Hematopoietic multipotent progenitor cell treated with erythropoietin and hydrocortisone succinate and interleukin-3 and kit ligand, for 15 days (in vitro differentiated cells): ENCODE data around the gene THEM4.
"Not testable (repeated sequence)": the region's sequence is repeated elsewhere in the genome, so short reads cannot be mapped to it uniquely, and the experiment has no call there.

ENCODE experiments used
- DNase-seq: peaks from one replicate; pipeline ENCODE4 v3.0.0-alpha.2; 2015; ENCODE audit warnings: low spot score

Gene THEM4

GRCh38 chr1:151893176-151893924, 16.0 kb downstream of the THEM4 start:
- no peak for DNase-seq

- DNase-seq, result no peak
Measured at GRCh38 chr1:151892190-151892589, 17.1 kb downstream of the THEM4 start.

- DNase-seq, result no peak
Measured at GRCh38 chr1:151891512-151891911, 17.8 kb downstream of the THEM4 start.

DNA sequence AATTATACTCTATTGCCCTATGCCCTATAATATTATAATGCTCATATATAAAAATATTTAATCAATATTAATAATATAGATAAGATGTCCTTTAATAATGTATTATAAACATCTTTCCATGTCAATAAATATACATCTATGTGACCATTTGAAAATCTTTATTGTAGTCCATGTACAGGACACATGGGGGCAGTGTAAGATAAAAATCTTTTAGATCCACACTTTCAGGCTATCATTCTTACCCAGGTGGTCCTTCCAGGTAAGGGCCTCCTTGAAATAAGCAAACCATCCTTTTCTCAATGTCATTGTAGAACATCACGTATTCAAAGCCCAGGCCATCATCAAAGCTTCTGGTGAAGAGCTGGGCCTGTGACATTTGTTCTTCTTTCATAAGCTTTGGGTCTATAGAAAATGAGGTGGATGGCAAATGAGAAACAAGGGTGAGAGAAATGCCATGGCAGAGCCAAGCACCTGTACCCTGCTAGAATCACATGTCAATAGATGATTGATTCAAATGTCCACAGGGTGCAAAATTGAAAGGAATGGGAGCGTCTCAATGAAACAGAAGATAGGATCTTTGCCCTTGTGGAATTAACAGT, 20.2 kb downstream of the THEM4 start:
- DNase-seq, result peak; percentile 30

GRCh38 chr1:151887028-151887427, 22.3 kb downstream of the THEM4 start:
- no peak for DNase-seq

GRCh38 chr1:151885479-151885878, 23.8 kb downstream of the THEM4 start:
- DNase-seq, result no peak

DNA sequence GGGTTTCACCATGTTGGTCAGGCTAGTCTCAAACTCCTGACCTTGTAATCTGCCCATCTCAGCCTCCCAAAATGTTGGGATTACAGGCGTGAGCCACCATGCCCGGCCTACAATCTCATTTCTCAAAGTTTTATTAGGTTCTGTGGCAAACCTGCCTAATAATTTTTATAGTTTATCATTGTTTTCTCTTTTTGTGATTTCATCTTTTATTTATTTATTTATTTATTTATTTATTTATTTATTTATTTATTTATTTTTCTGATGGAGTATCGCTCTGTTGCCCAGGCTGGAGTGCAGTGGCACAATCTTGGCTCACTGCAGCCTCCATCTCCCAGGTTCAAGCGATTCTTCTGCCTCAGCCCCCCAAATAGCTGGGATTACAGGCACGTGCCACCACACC, 24.4 kb downstream of the THEM4 start:
- not testable (repeated sequence) for DNase-seq

DNA sequence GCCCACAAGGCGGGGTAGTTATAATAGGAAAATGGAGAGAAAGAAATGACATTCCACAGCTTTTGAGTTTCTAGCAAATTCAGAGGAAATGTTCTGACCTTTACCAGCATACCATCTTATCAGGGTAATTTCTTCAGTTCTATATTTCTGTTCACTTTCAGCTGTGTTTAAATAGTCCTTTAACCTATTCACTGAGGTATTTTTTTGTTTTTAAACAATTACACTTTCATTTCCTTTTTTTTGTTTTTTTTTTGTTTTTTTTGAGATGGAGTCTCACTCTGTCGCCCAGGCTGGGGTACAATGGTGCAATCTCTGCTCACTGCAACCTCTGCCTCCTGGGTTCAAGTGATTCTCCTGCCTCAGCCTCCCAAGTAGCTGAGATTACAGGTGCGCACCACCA, 24.9 kb downstream of the THEM4 start:
- not testable (repeated sequence) for DNase-seq

GRCh38 chr1:151883898-151884297, 25.4 kb downstream of the THEM4 start:
- not testable (repeated sequence) for DNase-seq

DNA sequence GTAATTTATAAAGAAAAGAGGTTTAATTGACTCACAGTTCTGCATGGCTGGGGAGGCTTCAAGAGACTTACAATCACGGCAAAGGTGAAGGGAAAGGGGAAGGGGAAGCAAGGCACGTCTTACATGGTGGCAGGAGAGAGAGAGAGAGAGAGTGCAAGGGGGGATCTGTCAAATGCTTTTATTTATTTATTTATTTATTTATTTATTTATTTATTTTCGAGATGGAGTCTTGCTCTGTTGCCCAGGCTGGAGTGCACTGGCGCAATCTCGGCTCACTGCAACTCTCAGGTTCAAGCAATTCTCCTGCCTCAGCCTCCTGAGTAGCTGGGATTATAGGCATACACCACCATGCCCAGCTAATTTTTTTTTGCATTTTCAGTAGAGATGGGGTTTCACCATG, 26.4 kb downstream of the THEM4 start:
- DNase-seq, result not testable (repeated sequence)

GRCh38 chr1:151882466-151882865, 26.8 kb downstream of the THEM4 start:
- DNase-seq, result no peak

- no peak for DNase-seq
Measured at GRCh38 chr1:151881479-151881878, 27.8 kb downstream of the THEM4 start.

GRCh38 chr1:151875419-151876097, 33.8 kb downstream of the THEM4 start:
- DNase-seq, result no peak

GRCh38 chr1:151872776-151873175, 36.5 kb downstream of the THEM4 start:
- DNase-seq, result not testable (repeated sequence)

GRCh38 chr1:151871284-151872030, 37.9 kb downstream of the THEM4 start:
- no peak for DNase-seq

GRCh38 chr1:151868486-151868885, 40.8 kb downstream of the THEM4 start:
- DNase-seq, result no peak

- DNase-seq, result no peak
Measured at GRCh38 chr1:151867765-151868411, 41.4 kb downstream of the THEM4 start.

GRCh38 chr1:151867321-151867720, 42.0 kb downstream of the THEM4 start:
- DNase-seq, result no peak

- DNase-seq, result no peak
Measured at GRCh38 chr1:151864411-151864810, 44.9 kb downstream of the THEM4 start.

DNA sequence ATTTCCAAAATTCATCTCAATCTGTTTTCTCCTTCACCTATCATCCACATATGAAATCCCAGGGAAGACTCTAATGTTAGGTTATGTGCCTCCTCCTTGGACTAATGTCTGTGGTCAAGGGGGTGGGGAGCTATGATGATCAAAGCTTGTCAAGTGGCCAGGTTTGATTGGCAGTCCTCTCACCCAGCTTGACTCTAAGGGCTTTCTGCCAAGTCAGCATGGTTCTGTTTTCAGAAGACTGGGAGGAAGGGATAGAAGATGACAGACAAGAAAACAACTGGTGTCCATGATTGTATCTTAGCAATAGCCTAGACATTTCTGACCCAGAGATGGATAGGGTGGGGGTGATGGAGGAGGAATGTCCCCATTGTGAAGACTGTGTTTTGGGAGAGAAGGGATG, 46.7 kb downstream of the THEM4 start:
- no peak for DNase-seq

DNA sequence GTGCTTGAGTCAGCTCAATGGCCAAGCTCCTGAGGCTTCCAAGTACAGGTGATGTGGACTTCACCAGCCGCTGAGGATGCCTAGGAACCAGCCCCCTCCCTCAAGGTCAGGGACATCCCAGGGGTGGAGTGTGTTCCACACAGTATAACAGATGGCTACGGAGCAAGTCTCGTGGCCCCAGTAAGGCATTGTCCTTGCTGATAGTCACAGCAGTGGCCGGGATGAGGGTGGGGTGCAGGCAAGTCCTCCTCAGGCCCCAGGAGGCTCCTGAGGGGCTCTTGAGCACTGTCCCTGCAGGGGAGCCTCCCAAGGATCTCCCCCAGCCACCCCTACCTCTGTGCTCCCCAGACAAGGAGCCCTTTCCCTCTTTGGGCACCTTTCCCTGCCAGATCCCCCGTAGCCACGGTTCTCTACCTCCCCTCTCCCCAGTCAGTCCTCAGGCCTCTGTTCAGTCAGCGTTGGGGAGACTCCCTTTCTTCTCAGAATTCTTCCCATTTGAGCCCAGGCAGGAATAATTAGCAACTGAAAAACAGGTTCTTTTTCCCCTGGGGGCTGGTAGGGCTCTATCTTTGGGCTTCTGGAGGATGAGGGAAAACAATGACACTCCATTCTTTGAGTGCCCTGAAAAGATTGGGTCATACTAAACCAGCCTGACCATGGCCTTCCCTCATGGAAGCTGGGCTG, 48.7 kb downstream of the THEM4 start:
- no peak for DNase-seq
